Small intestine (tissue), 7 donors: Measurements from ENCODE around the gene EXOC3. TPM values are rescaled to one million over a fixed set of nuclear protein-coding genes. Genes with fewer than 3 reads are reported as not detected.
"Not testable (repeated sequence)": the region's sequence is repeated elsewhere in the genome, so short reads cannot be mapped to it uniquely, and the experiment has no call there.

Source experiments
- DNase-seq, 2 donors: peaks; one replicate each; pipeline versions ENCODE4 v3.0.0 to v3.0.0-alpha.2; 2013
- FAIRE-seq: peaks from 2 replicates; lab custom pipeline; 2012; peaks lifted over from hg19 to GRCh38; lab: Jason Lieb, UNC
- H3K27ac ChIP-seq, 3 donors: one replicate each; pipeline ENCODE4 v1.5.1; 2013; ENCODE audit warnings: low read length in 2 of 3, mild to moderate bottlenecking in 2 of 3, control low read depth in 1 of 3, inconsistent platforms in 1 of 3, low read depth in 1 of 3, moderate library complexity in 1 of 3
- H3K27me3 ChIP-seq, 3 donors: one replicate each; pipeline ENCODE4 v1.6.1; 2013; ENCODE audit warnings: low read length in 3 of 3, inconsistent platforms in 1 of 3; ENCODE audit not compliant: control insufficient read depth in 3 of 3, insufficient read depth in 3 of 3
- H3K36me3 ChIP-seq, 3 donors: one replicate each; pipeline ENCODE4 v1.6.1; 2013; ENCODE audit warnings: low read length in 3 of 3, inconsistent platforms in 1 of 3, low read depth in 1 of 3, mild to moderate bottlenecking in 1 of 3, moderate library complexity in 1 of 3; ENCODE audit not compliant: control insufficient read depth in 3 of 3, insufficient read depth in 2 of 3
- H3K4me1 ChIP-seq, 3 donors: one replicate each; pipeline ENCODE4 v1.6.1; 2013; ENCODE audit warnings: low read length in 2 of 3, inconsistent platforms in 1 of 3, low read depth in 1 of 3, mild to moderate bottlenecking in 1 of 3, moderate library complexity in 1 of 3; ENCODE audit not compliant: control insufficient read depth in 3 of 3, insufficient read depth in 2 of 3
- H3K4me3 ChIP-seq, 3 donors: one replicate each; pipeline ENCODE4 v1.5.1; 2013; ENCODE audit warnings: low read length in 3 of 3, control low read depth in 1 of 3, inconsistent platforms in 1 of 3, low read depth in 1 of 3, mild to moderate bottlenecking in 1 of 3, moderate library complexity in 1 of 3
- H3K9me3 ChIP-seq, 2 donors: one replicate each; pipeline ENCODE4 v1.6.1; 2013; ENCODE audit warnings: low read depth in 1 of 2, low read length in 1 of 2; ENCODE audit not compliant: control insufficient read depth in 2 of 2, insufficient read depth in 1 of 2
- WGBS, 3 donors: extraction: QIAGEN DNeasy Blood & Tissue Kit; methylation state at CpG; one replicate each; pipeline ENCODE4 v1.1.7; 2013; 5-methylcytosine and 5-hydroxymethylcytosine counted together
- polyA plus RNA-seq, 4 donors: library from polyadenylated mRNA; stranded (reverse) in 3 of 4; unstranded in 1 of 4; fragments of 200-250 nt in 3 of 4; fragments of 120-200 nt in 1 of 4; gene quantifications; one replicate each; pipeline versions ENCODE4 v1.2.1 to v1.2.3, GENCODE V29; 2013
- donor health status: healthy with polysubstance abuse.
- donor health status: control.
- donor health status: control.
- donor health status: Bipolar disorder and iron deficiency.
- donor health status: healthy.

Gene EXOC3
- polyA plus RNA-seq, 4 donors = 47.2 to 85.7 (median 64.4) TPM

DNA sequence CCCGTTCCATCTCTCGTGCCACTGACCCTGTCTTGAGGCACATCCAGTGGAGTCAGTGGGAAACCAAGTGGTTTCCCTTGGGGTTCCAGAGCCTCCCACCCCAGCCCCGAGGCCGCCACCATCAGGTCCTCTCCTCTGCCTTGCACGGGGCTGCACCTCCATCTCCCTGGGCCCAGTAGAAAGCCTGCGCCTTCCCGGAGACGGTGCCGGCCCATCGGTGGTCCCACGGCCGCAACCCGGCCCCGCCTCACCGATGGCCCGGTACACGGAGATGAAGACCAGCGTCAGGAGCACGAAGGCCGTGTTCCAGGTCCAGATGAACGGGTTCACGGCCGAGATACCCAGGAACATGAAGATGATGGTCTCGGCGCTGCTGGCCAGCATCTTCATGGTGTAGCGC lies 40.0 kb downstream of the EXOC3 start:
- FAIRE-seq (no peak), DNase-seq (no peak)
- WGBS, 3 donors = 89 to 93% (median 92%) methylated on average over 21 to 26 of the region's 26 CpGs
- peaks cover 0 to 84% (median 6%) of the 10 kb centered on the region in 3 donors for H3K36me3 ChIP-seq
- H3K27me3 ChIP-seq = peaks cover 0 to 4% (median 4%) of the 10 kb centered on the region in 3 donors
- H3K4me3 ChIP-seq = no peak overlapping the region
- H3K27ac ChIP-seq = no peak overlapping the region
- H3K9me3 ChIP-seq = no peaks in the 10 kb centered on the region
- peaks cover 0 to 2% (median 0%) of the 10 kb centered on the region in 3 donors for H3K4me1 ChIP-seq

DNA sequence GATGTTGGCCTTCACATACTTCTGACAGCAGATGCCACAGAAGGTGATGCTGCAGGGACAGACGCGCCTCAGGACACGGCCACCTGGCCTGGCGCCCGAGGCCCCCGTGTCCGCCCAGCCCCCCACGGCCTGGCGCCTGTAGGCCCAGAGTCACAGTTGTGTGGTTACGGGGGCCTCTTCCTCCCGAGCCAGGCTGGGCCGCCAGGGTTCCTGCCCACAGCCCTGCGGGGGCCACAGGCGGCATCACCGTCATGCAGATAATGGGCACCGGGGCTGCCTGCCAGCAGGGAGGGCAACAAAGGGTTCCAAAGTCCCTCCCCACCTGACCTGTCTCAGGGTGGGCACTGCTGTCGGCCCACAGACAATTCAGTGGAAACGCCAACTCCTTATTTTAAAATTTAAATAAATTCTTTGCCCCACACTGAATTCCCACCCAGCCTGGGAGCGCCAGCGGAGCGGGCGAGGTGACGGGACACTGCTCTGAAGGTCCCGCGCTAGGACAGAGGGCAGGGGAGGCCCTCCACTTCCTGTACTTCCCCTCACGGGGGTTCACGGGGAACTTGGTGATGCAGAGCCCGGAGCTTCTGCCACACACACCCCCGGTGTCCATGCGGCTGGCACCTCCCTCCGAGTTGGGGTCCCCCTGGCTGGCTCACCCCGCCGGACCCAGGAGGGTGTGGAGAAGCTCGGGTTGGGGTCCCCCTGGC lies 40.6 kb downstream of the EXOC3 start:
- H3K9me3 ChIP-seq = no peaks in the 10 kb centered on the region
- H3K4me1 ChIP-seq = peaks cover 0 to 2% (median 0%) of the 10 kb centered on the region in 3 donors
- H3K36me3 ChIP-seq = peaks cover 0 to 84% (median 6%) of the 10 kb centered on the region in 3 donors
- peaks cover 0 to 4% (median 2%) of the 10 kb centered on the region in 3 donors for H3K27me3 ChIP-seq
- H3K27ac ChIP-seq = no peak overlapping the region
- 59 to 68% (median 65%) methylated on average over 31 to 34 of the region's 34 CpGs for WGBS, 3 donors
- no peak for FAIRE-seq
- DNase-seq = no peak
- H3K4me3 ChIP-seq = no peak overlapping the region

DNA sequence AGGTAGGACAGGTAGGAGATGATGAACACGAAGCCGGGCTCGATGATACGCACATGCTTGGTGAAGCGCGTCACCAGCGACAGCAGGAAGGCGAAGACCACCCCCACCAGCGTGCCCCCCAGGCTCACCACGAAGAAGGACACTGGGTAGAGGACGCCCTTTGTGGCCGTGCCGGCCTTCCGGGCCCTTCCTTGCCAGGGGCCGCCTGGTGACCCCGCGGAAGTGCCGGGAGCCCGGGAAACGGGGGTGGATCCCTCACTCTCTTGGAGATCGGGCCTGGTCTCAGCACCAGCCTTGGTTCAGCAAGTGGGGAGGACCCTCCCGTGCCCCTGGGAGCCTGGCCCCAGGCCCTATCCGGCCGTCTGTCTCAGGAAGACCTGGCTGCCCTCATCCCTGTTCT lies 41.6 kb downstream of the EXOC3 start:
- DNase-seq (no peak), FAIRE-seq (no peak)
- Histone ChIP-seq H3K27me3 (peaks cover 0 to 5% (median 4%) of the 10 kb centered on the region in 3 donors), H3K9me3 (no peaks in the 10 kb centered on the region), H3K4me3 (no peak overlapping the region), H3K27ac (no peak overlapping the region), H3K4me1 (peaks cover 0 to 2% (median 0%) of the 10 kb centered on the region in 3 donors), H3K36me3 (peaks cover 0 to 84% (median 6%) of the 10 kb centered on the region in 3 donors)
- WGBS, 3 donors = 89 to 93% (median 89%) methylated on average over 15 to 24 of the region's 24 CpGs

DNA sequence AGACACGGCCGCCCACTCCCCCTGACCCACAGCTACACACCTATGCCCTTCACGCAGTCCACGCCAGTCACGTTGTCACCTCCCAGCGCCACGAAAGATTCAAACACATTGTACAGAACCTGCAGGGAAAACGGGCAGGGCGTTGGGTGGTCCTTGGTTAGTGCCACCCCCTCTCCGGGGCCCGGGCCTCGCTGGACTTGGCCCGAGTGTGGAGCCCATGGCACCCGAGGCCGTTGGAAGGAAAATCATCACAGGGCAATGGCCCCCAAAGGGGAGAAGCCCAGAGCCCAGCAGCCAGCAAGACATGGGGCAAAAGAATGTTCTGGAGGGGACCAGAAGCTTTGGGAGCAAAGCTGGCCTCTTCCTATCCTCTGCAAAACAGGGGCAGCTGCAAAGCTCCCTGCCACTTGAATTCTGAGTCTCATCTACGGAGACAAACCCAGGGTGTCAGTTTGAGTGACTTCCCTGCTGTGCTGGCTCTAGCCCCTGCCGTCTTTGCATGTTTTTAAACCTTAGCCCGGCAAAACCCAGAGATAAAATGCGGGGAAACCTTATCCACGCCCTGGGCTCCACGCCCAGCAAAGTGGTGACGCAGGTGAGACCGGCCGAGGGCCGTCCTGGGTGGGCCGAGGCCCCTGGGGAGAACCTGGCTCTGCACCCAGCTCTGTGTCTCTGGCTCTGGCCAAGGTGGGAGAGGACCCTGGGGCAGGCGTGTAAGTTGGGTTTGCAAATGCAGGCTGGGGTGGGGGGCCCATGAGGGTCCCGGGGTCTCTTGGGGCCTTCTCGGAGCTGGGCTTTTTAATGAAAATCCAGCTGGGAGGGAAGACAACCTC lies 42.4 kb downstream of the EXOC3 start:
- 52 to 76% (median 65%) methylated on average over 29 of the region's 29 CpGs for WGBS, 3 donors
- no peak for DNase-seq
- Histone ChIP-seq H3K9me3 (no peaks in the 10 kb centered on the region), H3K27me3 (peaks cover 0 to 5% (median 4%) of the 10 kb centered on the region in 3 donors), H3K4me3 (no peak overlapping the region), H3K36me3 (peaks cover 0 to 84% (median 6%) of the 10 kb centered on the region in 3 donors), H3K4me1 (peaks cover 0 to 2% (median 0%) of the 10 kb centered on the region in 3 donors), H3K27ac (no peak overlapping the region)
- no peak for FAIRE-seq

DNA sequence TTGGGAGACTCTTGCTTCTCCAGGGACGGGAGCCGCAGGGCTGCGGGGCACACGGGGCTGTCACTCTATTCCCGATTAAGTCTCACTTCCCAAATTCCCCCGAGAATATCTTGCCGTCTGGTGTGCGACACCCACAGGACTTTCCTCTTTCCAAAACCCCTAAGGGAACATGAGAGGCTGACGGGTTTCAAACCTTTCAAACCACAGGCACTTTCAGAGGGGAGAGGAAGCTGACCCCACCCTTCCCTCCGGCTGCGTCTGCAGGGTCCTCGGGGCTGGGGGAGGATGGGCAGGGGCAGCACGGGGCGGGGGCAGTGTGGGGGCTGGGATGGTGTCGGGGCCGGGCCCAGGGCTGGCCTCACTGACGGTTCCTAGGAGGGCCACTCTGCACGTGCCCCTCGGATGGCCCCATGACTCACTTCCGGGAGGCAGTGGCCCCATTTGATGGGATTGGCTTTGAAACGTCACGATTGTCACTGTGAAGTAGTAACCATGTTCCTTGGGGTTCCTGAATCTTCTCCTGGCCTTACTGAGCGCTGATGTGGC lies 43.0 kb downstream of the EXOC3 start:
- no peak for FAIRE-seq
- no peak overlapping the region for H3K4me3 ChIP-seq
- H3K36me3 ChIP-seq = peaks cover 0 to 84% (median 11%) of the 10 kb centered on the region in 3 donors
- WGBS, 3 donors = 38 to 41% (median 40%) methylated on average over 20 to 23 of the region's 23 CpGs
- H3K9me3 ChIP-seq = no peaks in the 10 kb centered on the region
- DNase-seq = no peak
- peaks cover 0 to 2% (median 0%) of the 10 kb centered on the region in 3 donors for H3K4me1 ChIP-seq
- no peak overlapping the region for H3K27ac ChIP-seq
- H3K27me3 ChIP-seq = peaks cover 0 to 5% (median 4%) of the 10 kb centered on the region in 3 donors

DNA sequence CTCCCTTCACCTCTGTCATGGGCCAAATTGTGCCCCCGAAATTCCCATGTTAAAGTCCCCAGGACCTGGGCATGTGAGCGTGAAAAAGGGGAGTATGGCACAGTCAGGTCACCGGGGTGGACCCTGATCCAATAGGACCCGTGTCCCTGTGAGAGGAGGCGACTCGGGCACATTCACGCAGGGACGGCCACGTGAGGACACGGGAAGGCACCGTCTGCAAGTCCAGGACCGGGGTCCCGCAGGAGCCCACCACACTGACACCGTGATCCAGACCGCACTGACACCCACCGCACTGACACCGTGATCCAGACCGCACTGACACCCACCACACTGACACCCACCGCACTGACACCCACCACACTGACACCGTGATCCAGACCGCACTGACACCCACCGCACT lies 43.6 kb downstream of the EXOC3 start:
- not testable (repeated sequence) for H3K27me3 ChIP-seq, H3K4me3 ChIP-seq, FAIRE-seq, H3K27ac ChIP-seq, DNase-seq, H3K4me1 ChIP-seq, H3K9me3 ChIP-seq
- H3K36me3 ChIP-seq = peaks cover 0 to 85% (median 12%) of the 10 kb centered on the region in 3 donors
- 90 to 96% (median 94%) methylated on average over 16 to 18 of the region's 22 CpGs for WGBS, 3 donors

DNA sequence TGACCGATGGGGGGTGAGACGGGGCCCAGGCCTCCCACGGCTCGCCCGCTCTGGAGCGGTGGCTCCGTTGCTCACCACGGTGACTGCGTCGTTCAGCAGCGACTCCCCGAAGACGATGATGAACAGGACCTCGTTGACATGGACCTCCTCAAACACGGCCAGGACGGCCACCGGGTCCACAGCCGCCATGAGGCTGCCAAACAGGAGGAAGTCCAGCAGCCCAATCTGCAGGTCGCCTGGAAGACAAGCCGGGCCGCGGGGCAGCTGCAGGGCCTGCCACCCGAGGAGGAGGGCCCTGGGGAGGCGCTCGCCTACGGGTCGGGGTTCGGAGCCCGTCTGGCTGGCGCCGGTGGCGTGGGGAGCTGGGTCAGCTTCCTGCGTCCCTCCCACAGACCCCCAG lies 45.3 kb downstream of the EXOC3 start:
- 83 to 89% (median 86%) methylated on average over 31 to 33 of the region's 33 CpGs for WGBS, 3 donors
- DNase-seq (no peak), FAIRE-seq (no peak)
- Histone ChIP-seq H3K9me3 (no peaks in the 10 kb centered on the region), H3K36me3 (peaks cover 0 to 83% (median 9%) of the 10 kb centered on the region in 3 donors), H3K27me3 (peaks cover 4 to 6% (median 5%) of the 10 kb centered on the region in 3 donors), H3K4me3 (no peak overlapping the region), H3K4me1 (peaks cover 0 to 4% (median 2%) of the 10 kb centered on the region in 3 donors), H3K27ac (no peak overlapping the region)
